H54 (cell line): ENCODE data around the gene CAMTA1.
A peak's percentile ranks its signal among the peaks of the same experiment; 100 is the strongest.

Experiments used
- DNase-seq: peaks from one replicate; pipeline ENCODE4 v3.0.0; 2011; ENCODE audit warnings: low spot score, mixed read lengths; ENCODE audit not compliant: insufficient read length
- FAIRE-seq: peaks from 3 replicates; lab custom pipeline; 2011; peaks lifted over from hg19 to GRCh38; lab: Jason Lieb, UNC
- POLR2A ChIP-seq: IDR thresholded peaks from 2 replicates; pipeline ENCODE4 v1.6.1; 2011; ENCODE audit warnings: low read depth, mild to moderate bottlenecking, low read length

Gene CAMTA1

GRCh38 chr1:7747605-7748004, 962.4 kb downstream of the CAMTA1 start:
- DNase-seq = no peak
- no peak for TF ChIP-seq POLR2A
- no peak for FAIRE-seq

GRCh38 chr1:7749126-7749525, 963.9 kb downstream of the CAMTA1 start:
- TF ChIP-seq POLR2A = no peak
- FAIRE-seq (no peak), DNase-seq (no peak)

GRCh38 chr1:7751174-7751573, 965.9 kb downstream of the CAMTA1 start:
- no peak for DNase-seq
- no peak for TF ChIP-seq POLR2A
- no peak for FAIRE-seq

- DNase-seq (peak; percentile 15), FAIRE-seq (peak; percentile 58)
- TF ChIP-seq POLR2A = no peak
Measured at GRCh38 chr1:7752512-7753417, 967.5 kb downstream of the CAMTA1 start.

- no peak for DNase-seq
- TF ChIP-seq POLR2A = no peak
- FAIRE-seq = no peak
Measured at GRCh38 chr1:7753641-7754040, 968.4 kb downstream of the CAMTA1 start.

- FAIRE-seq = no peak
- no peak for TF ChIP-seq POLR2A
- no peak for DNase-seq
Measured at GRCh38 chr1:7754234-7754633, 969.0 kb downstream of the CAMTA1 start.

GRCh38 chr1:7755448-7755847, 970.2 kb downstream of the CAMTA1 start:
- no peak for FAIRE-seq
- no peak for TF ChIP-seq POLR2A
- no peak for DNase-seq

- no peak for TF ChIP-seq POLR2A
- no peak for DNase-seq
- no peak for FAIRE-seq
Measured at GRCh38 chr1:7760245-7760644, 975.0 kb downstream of the CAMTA1 start.

GRCh38 chr1:7761103-7761502, 975.8 kb downstream of the CAMTA1 start:
- TF ChIP-seq POLR2A = no peak
- DNase-seq (no peak), FAIRE-seq (no peak)

GRCh38 chr1:7767176-7767575, 981.9 kb downstream of the CAMTA1 start:
- no peak for DNase-seq
- FAIRE-seq = no peak
- TF ChIP-seq POLR2A = no peak

GRCh38 chr1:7768583-7768982, 983.3 kb downstream of the CAMTA1 start:
- FAIRE-seq (no peak), DNase-seq (no peak)
- no peak for TF ChIP-seq POLR2A

GRCh38 chr1:7769673-7770412, 984.6 kb downstream of the CAMTA1 start:
- FAIRE-seq (no peak), DNase-seq (no peak)
- no peak for TF ChIP-seq POLR2A

- TF ChIP-seq POLR2A = no peak
- FAIRE-seq (no peak), DNase-seq (no peak)
Measured at GRCh38 chr1:7770669-7770996, 985.4 kb downstream of the CAMTA1 start.

GRCh38 chr1:7770997-7771822, 986.0 kb downstream of the CAMTA1 start, which contains the start of gene VAMP3:
TSS of gene VAMP3 (plus strand) at chr1:7771296. CDS start at chr1:7771384, 88 bp downstream.
- DNase-seq (peak; percentile 49), FAIRE-seq (no peak)
- TF ChIP-seq POLR2A = peak; percentile 58; the same call in 1 of the 2 replicates
